ENCODE data around the gene NECTIN4.

- TF ChIP-seq GATA2 (IDR thresholded peaks at IDR 0.05; ENCODE audit: low read depth, low read length) (no peak), GATA3 (IDR thresholded peaks at IDR 0.05; ENCODE audit: low read depth, low read length) (no peak)
Observed at GRCh38 chr1:161044908-161045735, 44.2 kb downstream of the NECTIN4 start.

Measured in SH-SY5Y (cell line).